Umbilical cord (tissue), 2 donors: Measurements from ENCODE around the gene CBARP. TPM values are rescaled to one million over a fixed set of nuclear protein-coding genes. Genes with fewer than 3 reads are reported as not detected.

Experiments
- DNase-seq: peaks from one replicate; pipeline ENCODE4 v3.0.0-alpha.2; 2015; ENCODE audit warnings: low spot score
- total RNA-seq: library from RNA; depleted of rRNA; stranded (reverse); fragments of >200 nt; gene quantifications from one replicate; pipeline ENCODE4 v1.2.3, GENCODE V29; 2014; ENCODE audit warnings: low replicate concordance; ENCODE audit not compliant: insufficient read depth

The CBARP gene
- total RNA-seq, 1 donor from 2014 or later = not detected

- DNase-seq = no peak
Observed at GRCh38 chr19:1275976-1276627, 38.3 kb upstream of the CBARP start.

GRCh38 chr19:1275260-1275975 lies 37.6 kb upstream of the CBARP start, which contains the start of gene FAM174C:
Gene FAM174C, plus strand, starts transcription at chr19:1275530. Its CDS starts 20 bp downstream, at chr19:1275550.
- DNase-seq = peak; percentile 97

- no peak for DNase-seq
Observed at GRCh38 chr19:1274852-1275259, 37.1 kb upstream of the CBARP start.

- DNase-seq = no peak
Observed at GRCh38 chr19:1274081-1274851, 36.5 kb upstream of the CBARP start.

- no peak for DNase-seq
Observed at GRCh38 chr19:1273263-1274041, 35.6 kb upstream of the CBARP start.

DNA sequence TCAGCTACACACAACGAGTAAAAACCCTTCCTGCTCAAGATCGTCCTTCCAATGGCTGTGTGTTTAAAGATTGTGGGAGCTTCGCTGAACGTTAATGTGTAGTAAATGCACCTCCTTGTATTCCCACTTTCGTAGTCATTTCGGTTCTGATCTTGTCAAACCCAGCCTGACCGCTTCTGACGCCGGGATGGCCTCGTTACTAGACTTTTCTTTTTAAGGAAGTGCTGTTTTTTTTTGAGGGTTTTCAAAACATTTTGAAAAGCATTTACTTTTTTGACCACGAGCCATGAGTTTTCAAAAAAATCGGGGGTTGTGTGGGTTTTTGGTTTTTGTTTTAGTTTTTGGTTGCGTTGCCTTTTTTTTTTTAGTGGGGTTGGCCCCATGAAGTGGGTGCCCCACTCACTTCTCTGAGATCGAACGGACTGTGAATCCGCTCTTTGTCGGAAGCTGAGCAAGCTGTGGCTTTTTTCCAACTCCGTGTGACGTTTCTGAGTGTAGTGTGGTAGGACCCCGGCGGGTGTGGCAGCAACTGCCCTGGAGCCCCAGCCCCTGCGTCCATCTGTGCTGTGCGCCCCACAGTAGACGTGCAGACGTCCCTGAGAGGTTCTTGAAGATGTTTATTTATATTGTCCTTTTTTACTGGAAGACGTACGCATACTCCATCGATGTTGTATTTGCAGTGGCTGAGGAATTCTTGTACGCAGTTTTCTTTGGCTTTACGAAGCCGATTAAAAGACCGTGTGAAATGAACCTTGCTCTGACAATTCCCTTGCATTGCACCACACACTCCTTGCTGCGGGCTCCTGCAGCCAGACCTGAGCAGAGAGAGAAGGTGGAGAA lies 34.8 kb upstream of the CBARP start:
- no peak for DNase-seq

DNA sequence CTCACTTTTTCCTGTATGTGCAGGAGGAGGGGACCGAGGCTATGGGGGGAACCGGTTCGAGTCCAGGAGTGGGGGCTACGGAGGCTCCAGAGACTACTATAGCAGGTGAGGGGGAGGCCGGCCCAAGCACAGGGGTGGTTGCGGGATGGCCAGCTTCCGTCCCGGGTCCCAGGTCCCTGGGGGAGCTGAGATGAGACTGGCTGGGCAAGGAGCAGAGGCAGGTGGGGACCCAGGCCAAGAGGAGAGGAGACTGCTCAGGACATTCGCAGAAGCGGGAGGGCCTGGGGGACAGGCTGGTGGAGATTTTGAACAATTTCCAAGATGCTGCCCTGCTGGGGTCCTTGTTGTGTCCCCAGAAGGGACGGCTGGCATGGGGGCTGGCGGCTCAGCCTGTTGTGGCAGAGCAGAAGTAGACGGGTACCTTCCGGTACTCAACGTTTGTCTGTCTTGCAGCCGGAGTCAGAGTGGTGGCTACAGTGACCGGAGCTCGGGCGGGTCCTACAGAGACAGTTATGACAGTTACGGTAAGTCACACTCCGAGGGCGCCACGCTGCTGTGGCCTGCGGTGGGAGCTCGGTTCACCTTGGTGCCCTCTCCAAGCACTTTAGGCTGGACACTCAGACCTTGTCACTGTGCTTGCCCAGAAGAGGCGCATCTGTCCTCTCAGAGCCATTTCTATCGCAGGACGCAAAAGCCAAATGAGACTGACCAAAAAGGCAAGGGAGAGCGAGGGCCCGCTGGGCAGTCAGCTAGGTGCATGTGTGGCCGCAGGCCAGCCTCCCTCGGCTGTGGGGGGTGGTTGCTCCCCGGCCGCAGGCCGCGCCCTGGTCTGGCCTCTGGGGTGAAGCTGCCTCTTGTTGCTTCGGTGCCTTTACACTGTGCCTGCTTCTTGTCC lies 34.0 kb upstream of the CBARP start:
- DNase-seq = no peak

DNA sequence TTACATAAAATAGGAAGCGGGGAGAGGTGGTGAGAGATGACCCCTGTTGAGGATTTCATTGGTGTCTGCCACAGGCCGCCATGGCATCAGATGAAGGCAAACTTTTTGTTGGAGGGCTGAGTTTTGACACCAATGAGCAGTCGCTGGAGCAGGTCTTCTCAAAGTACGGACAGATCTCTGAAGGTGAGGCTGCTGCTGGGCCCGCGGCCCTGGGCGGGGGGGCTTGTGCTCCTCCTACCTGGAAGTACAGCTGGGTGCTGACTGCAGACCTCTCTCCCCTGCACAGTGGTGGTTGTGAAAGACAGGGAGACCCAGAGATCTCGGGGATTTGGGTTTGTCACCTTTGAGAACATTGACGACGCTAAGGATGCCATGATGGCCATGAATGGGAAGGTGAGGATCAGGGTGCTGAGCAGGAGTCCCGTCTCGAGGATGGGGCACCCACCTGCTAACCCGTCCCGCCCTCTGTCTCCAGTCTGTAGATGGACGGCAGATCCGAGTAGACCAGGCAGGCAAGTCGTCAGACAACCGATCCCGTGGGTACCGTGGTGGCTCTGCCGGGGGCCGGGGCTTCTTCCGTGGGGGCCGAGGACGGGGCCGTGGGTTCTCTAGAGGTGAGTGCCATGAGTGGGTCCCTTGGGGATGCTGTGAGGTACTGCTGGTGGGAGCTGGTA lies 33.2 kb upstream of the CBARP start:
- DNase-seq = no peak

DNA sequence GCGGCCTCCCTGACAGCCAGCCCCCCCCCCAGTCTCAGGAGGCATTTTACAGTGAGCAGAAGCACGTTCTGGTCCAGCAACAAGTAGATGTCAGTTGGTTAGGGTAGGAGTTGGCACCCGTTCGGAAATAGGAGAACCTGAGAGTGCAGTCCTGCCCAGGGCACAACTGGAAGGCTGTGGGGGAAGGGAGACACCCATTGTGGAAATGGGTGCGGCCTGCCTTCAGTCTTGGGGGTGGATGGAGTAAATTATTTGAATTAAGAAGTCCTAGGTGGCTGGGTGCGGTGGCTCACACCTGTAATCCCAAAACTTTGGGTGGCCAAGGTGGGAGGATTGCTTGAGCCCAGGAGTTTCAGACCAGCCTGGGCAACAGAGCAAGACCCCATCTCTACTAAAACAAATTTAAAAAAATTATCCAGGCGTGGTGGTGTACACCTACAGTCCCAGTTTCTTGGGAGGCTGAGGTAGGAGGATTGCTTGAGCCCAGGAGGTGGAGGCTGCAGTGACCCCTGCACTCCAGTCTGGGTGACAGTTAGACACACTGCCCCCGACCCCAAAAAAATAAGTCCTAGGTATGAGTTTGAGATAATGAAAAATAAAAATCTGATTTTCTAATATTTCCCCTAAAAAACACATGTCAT lies 32.5 kb upstream of the CBARP start:
- no peak for DNase-seq

- DNase-seq = peak; percentile 89
Observed at GRCh38 chr19:1269478-1270212, 31.8 kb upstream of the CBARP start.

DNA sequence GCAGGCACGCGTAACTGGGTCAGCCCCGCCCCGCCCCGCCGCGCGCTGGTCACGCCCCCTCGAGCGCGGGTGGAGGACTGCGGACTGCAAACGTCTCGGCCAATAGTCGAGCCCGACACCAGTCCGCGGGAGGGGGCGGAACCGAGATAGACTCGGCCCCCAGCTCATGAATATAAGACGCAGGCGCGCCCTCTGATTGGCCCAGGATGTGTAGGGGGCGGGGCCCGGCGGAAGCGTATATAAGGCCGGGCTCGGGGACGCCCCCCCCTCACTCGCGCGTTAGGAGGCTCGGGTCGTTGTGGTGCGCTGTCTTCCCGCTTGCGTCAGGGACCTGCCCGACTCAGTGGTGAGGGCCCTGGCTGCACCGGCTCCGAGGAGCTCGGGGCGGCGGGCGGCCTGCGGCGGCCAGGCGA lies 31.3 kb upstream of the CBARP start, which contains the start of gene CIRBP:
TSS of gene CIRBP (plus strand) at position 268 of the 413 bp plus-strand sequence. CDS start 1,602 bp downstream, outside the sequence.
- peak; percentile 99 for DNase-seq

GRCh38 chr19:1268226-1269064 lies 30.6 kb upstream of the CBARP start:
- DNase-seq = no peak

- no peak for DNase-seq
Observed at GRCh38 chr19:1267477-1268225, 29.8 kb upstream of the CBARP start.

DNA sequence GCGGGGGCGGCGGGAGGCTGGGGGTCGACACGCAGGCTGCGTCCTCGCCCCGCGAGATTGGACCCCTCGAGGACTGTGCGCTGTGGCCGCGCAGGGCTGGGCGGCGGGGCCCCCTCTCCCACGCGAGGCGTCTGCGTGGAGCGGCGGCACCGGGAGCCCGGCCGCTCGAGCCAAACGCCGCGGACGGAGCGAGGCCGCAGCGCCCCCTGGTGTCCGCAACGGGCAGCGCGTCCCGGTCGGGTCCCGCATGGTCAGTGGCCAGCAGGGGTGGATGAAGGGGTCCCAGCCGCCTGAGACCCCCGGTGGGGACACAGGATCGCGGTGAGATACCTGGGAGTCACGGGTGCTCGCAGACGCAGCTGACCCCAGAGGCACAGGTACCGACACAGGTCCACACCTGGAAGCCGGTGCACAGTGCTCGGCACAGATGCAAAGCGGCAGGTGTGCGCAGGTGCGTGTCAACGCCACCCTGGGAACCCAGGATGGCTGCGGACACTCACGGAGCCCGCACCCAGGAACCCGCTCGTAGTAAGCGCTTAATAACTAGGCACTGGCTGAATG lies 29.2 kb upstream of the CBARP start:
- DNase-seq = no peak

GRCh38 chr19:1266129-1266915 lies 28.5 kb upstream of the CBARP start:
- peak; percentile 93 for DNase-seq
